Erythroblast (primary cell): Measurements from ENCODE around the gene FREM3.

Source experiments
- GATA1 ChIP-seq: IDR thresholded peaks from 2 replicates; pipeline ENCODE4 v1.6.1; 2011; ENCODE audit warnings: low read depth, mild to moderate bottlenecking, control low read depth, low read length, moderate library complexity
- POLR2A ChIP-seq: IDR thresholded peaks from 2 replicates; pipeline ENCODE4 v1.6.1; 2011; ENCODE audit warnings: mild to moderate bottlenecking, low read length

GRCh38 chr4:143693856-143694255 is 6.6 kb downstream of the FREM3 start:
- TF ChIP-seq POLR2A: no peak
- TF ChIP-seq GATA1: no peak
